GM12878 (cell line): ENCODE results near the gene LIMD2. TPM values are rescaled to one million over a fixed set of nuclear protein-coding genes. Genes with fewer than 3 reads are reported as not detected.

Source experiments
- ATF7 ChIP-seq: fragments of 450-650 bp; IDR thresholded peaks from 2 replicates; pipeline ENCODE4 v1.6.1; 2016; ENCODE audit warnings: low read depth, mild to moderate bottlenecking
- BHLHE40 ChIP-seq, 2 experiments: fragments of 450-650 bp in 1 of 2; IDR thresholded peaks; 2 replicates each; pipeline ENCODE4 v1.6.1; 2011 to 2017; ENCODE audit warnings: low read depth in 2 of 2, borderline replicate concordance in 1 of 2, improper control_type of control experiment in 1 of 2, low read length in 1 of 2, mild to moderate bottlenecking in 1 of 2
- CHD2 ChIP-seq: IDR thresholded peaks from 2 replicates; pipeline ENCODE4 v1.6.1; 2011; ENCODE audit warnings: low read depth, low read length, improper control_type of control experiment, borderline replicate concordance
- GATAD2B ChIP-seq: fragments of 450-650 bp; conservative IDR thresholded peaks from 2 replicates; pipeline ENCODE4 v1.6.1; 2017; ENCODE audit warnings: low read depth, mild to moderate bottlenecking, moderate library complexity
- HCFC1 ChIP-seq: fragments of 150-350 bp; IDR thresholded peaks from 2 replicates; pipeline ENCODE4 v1.6.1; 2014; ENCODE audit warnings: low read length
- KAT2A ChIP-seq: conservative IDR thresholded peaks from 2 replicates; pipeline ENCODE4 v1.6.1; 2011; ENCODE audit warnings: low read depth, low read length; ENCODE audit not compliant: control insufficient read depth
- MEF2A ChIP-seq: IDR thresholded peaks from 2 replicates; pipeline ENCODE4 v1.6.1; 2011; ENCODE audit warnings: low read depth, mild to moderate bottlenecking, low read length, moderate library complexity; ENCODE audit not compliant: insufficient read depth
- MYB ChIP-seq: fragments of 150-350 bp; IDR thresholded peaks from 2 replicates; pipeline ENCODE4 v1.6.1; 2014; ENCODE audit warnings: mild to moderate bottlenecking, low read depth, low read length, borderline replicate concordance
- NFIC ChIP-seq: IDR thresholded peaks from 2 replicates; pipeline ENCODE4 v1.6.1; 2012; ENCODE audit warnings: low read depth, mild to moderate bottlenecking, inconsistent platforms, low read length, moderate library complexity
- PAX8 ChIP-seq: fragments of 450-650 bp; IDR thresholded peaks from 2 replicates; pipeline ENCODE4 v1.6.1; 2017; ENCODE audit warnings: mild to moderate bottlenecking, moderate library complexity
- POLR2A ChIP-seq: IDR thresholded peaks from 2 replicates; pipeline ENCODE4 v1.6.1; 2011; ENCODE audit warnings: low read depth, mild to moderate bottlenecking, low read length
- RAD21 ChIP-seq: IDR thresholded peaks from 2 replicates; pipeline ENCODE4 v1.6.1; 2011; ENCODE audit warnings: mild to moderate bottlenecking, low read depth, low read length, moderate library complexity; ENCODE audit not compliant: insufficient read depth
- RB1 ChIP-seq: fragments of 450-650 bp; formaldehyde crosslinking; IDR thresholded peaks from 2 replicates; pipeline ENCODE4 v1.6.1; 2017; ENCODE audit warnings: mild to moderate bottlenecking, borderline replicate concordance
- RELA ChIP-seq: fragments of 450-650 bp; IDR thresholded peaks from 2 replicates; pipeline ENCODE4 v1.8.0; 2014; ENCODE audit warnings: borderline replicate concordance; ENCODE audit not compliant: partially characterized antibody
- SRF ChIP-seq, 2 experiments: IDR thresholded peaks; 2 replicates each; pipeline ENCODE4 v1.6.1; 2011; ENCODE audit warnings: low read depth in 2 of 2, low read length in 2 of 2, mild to moderate bottlenecking in 1 of 2, moderate library complexity in 1 of 2
- ZBED1 ChIP-seq: IDR thresholded peaks from 2 replicates; pipeline ENCODE4 v1.6.1; 2016; ENCODE audit warnings: borderline replicate concordance
- ZNF207 ChIP-seq: fragments of 450-650 bp; IDR thresholded peaks from 2 replicates; pipeline ENCODE4 v1.6.1; 2014; ENCODE audit warnings: antibody characterized with exemption, mild to moderate bottlenecking, borderline replicate concordance
- polyA plus RNA-seq, 11 experiments: library from polyadenylated mRNA; depleted of rRNA in 4 of 11; unstranded in 6 of 11; stranded (reverse) in 5 of 11; fragments of >200 nt; fragmentation: Nextera tagmentation in 4 of 11; fragmentation: Illumina TruSeq in 1 of 11; extraction: Ambion mirVana in 4 of 11; extraction: Trizol in 1 of 11; gene quantifications; 1 replicate in 1 of 11; 2 replicates in 10 of 11; pipeline versions ENCODE4 v1.2.1 to v1.2.3, GENCODE V29; 2011 to 2016; ENCODE audit warnings: inconsistent platforms in 2 of 11, missing spikeins in 2 of 11, low read depth in 1 of 11
- total RNA-seq, 4 experiments: library from RNA; depleted of rRNA in 3 of 4; stranded (reverse); fragments of >200 nt in 3 of 4; fragmentation: Illumina TruSeq in 1 of 4; extraction: Trizol in 1 of 4; gene quantifications; 2 replicates each; pipeline versions ENCODE4 v1.2.1 to v1.2.3, GENCODE V29; 2013 to 2021
- TF ChIP-seq, protein P1 (sequence below): fragments of 450-650 bp; IDR thresholded peaks from 2 replicates; pipeline ENCODE4 v1.6.1; 2018; ENCODE audit warnings: mild to moderate bottlenecking, low read depth, moderate library complexity; ENCODE audit not compliant: partially characterized antibody
- TF ChIP-seq, protein P2 (sequence below): fragments of 450-650 bp; IDR thresholded peaks from 2 replicates; pipeline ENCODE4 v1.6.1; 2018; ENCODE audit warnings: borderline replicate concordance, mild to moderate bottlenecking; ENCODE audit not compliant: partially characterized antibody
- TF ChIP-seq, protein P3 (sequence below): fragments of 450-650 bp; IDR thresholded peaks from 2 replicates; pipeline ENCODE4 v1.6.1; 2017; ENCODE audit warnings: borderline replicate concordance
- TF ChIP-seq, protein P4 (sequence below): IDR thresholded peaks from 2 replicates; pipeline ENCODE4 v1.6.1; 2012; ENCODE audit warnings: low read depth, low read length, improper control_type of control experiment

LIMD2 gene
- total and polyA plus RNA-seq, 10 of the 15 experiments (the other 5 are each of a cell fraction or from before 2014, with no cell fraction given), result 1.1 to 339 (median 181) TPM

DNA sequence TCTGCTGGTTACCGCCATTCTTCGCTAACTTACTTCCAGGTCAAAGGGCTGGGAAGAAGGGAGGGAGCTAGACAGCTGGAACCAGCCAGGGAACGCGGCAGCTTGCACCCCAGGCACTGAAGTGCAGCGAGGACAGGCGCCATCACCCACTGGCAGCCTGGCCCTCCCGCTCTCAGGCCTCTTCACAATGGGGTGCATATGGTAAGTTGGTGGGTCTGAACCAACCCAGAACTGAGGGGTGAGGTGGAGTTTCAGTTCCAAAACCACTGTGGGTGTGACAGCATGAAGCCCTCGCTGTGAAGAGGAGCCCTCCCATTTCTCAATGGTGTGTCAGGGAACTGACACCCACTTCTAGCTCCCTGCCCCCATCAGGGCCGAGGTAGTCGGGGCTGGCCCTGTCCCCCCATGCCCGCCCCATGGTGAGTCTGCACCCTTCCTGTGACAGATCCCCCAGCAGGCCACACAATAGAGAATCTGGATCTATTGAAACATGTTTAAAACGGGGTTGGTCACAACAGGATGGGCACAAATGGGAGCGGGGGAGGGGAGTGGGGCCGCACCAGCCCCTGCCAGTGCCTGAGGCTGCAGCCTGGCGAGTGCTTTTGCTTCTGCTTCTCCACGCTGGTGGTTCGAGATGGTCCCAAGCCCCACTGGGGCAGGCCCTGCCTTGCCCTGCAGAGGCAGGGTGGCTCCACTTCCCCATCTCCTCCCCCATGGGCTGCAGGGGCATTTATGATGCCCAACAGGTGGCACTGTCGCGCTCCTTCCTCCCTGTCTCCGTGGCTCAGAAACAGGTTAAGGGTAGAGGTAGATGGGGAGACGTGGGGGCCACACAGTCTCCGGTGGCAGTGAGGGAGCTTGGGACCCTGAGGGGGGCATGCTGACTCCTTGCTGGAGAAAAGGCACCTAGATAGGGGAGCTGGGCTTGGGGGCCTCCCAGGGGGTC lies 2.3 kb downstream of the LIMD2 start (continued):
- TF ChIP-seq, protein P1, sequence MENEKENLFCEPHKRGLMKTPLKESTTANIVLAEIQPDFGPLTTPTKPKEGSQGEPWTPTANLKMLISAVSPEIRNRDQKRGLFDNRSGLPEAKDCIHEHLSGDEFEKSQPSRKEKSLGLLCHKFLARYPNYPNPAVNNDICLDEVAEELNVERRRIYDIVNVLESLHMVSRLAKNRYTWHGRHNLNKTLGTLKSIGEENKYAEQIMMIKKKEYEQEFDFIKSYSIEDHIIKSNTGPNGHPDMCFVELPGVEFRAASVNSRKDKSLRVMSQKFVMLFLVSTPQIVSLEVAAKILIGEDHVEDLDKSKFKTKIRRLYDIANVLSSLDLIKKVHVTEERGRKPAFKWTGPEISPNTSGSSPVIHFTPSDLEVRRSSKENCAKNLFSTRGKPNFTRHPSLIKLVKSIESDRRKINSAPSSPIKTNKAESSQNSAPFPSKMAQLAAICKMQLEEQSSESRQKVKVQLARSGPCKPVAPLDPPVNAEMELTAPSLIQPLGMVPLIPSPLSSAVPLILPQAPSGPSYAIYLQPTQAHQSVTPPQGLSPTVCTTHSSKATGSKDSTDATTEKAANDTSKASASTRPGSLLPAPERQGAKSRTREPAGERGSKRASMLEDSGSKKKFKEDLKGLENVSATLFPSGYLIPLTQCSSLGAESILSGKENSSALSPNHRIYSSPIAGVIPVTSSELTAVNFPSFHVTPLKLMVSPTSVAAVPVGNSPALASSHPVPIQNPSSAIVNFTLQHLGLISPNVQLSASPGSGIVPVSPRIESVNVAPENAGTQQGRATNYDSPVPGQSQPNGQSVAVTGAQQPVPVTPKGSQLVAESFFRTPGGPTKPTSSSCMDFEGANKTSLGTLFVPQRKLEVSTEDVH, result no peak
- no peak for TF ChIP-seq MYB
- TF ChIP-seq, protein P2, sequence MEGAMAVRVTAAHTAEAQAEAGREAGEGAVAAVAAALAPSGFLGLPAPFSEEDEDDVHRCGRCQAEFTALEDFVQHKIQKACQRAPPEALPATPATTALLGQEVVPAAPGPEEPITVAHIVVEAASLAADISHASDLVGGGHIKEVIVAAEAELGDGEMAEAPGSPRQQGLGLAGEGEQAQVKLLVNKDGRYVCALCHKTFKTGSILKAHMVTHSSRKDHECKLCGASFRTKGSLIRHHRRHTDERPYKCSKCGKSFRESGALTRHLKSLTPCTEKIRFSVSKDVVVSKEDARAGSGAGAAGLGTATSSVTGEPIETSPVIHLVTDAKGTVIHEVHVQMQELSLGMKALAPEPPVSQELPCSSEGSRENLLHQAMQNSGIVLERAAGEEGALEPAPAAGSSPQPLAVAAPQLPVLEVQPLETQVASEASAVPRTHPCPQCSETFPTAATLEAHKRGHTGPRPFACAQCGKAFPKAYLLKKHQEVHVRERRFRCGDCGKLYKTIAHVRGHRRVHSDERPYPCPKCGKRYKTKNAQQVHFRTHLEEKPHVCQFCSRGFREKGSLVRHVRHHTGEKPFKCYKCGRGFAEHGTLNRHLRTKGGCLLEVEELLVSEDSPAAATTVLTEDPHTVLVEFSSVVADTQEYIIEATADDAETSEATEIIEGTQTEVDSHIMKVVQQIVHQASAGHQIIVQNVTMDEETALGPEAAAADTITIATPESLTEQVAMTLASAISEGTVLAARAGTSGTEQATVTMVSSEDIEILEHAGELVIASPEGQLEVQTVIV, result no peak
- TF ChIP-seq RELA, result no peak
- TF ChIP-seq HCFC1, result no peak; the same call in 1 of the 2 replicates
- no peak for TF ChIP-seq PAX8
- no peak for TF ChIP-seq ZNF207
- TF ChIP-seq ZBED1, result peak; percentile 39; the same call in 1 of the 2 replicates
- TF ChIP-seq RB1, result no peak
- TF ChIP-seq POLR2A, result peak; percentile 70
- peak; percentile 44 for TF ChIP-seq RAD21
- TF ChIP-seq CHD2, result 0 out of 2 replicates have a peak, but pooled peaks have one; percentile 38
- TF ChIP-seq, protein P3, sequence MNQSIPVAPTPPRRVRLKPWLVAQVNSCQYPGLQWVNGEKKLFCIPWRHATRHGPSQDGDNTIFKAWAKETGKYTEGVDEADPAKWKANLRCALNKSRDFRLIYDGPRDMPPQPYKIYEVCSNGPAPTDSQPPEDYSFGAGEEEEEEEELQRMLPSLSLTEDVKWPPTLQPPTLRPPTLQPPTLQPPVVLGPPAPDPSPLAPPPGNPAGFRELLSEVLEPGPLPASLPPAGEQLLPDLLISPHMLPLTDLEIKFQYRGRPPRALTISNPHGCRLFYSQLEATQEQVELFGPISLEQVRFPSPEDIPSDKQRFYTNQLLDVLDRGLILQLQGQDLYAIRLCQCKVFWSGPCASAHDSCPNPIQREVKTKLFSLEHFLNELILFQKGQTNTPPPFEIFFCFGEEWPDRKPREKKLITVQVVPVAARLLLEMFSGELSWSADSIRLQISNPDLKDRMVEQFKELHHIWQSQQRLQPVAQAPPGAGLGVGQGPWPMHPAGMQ, result no peak
- peak; percentile 78 for TF ChIP-seq ATF7
- TF ChIP-seq, protein P4, sequence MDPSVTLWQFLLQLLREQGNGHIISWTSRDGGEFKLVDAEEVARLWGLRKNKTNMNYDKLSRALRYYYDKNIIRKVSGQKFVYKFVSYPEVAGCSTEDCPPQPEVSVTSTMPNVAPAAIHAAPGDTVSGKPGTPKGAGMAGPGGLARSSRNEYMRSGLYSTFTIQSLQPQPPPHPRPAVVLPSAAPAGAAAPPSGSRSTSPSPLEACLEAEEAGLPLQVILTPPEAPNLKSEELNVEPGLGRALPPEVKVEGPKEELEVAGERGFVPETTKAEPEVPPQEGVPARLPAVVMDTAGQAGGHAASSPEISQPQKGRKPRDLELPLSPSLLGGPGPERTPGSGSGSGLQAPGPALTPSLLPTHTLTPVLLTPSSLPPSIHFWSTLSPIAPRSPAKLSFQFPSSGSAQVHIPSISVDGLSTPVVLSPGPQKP, result 0 out of 2 replicates have a peak, but pooled peaks have one; percentile 17
- no peak for TF ChIP-seq NFIC
- TF ChIP-seq MEF2A, result no peak
- 0 out of 2 replicates have a peak, but pooled peaks have one; percentile 13 for TF ChIP-seq GATAD2B
- no peak for TF ChIP-seq SRF (IDR thresholded peaks at IDR 0.05; ENCODE audit: low read depth in 2 of 2, low read length in 2 of 2)
- TF ChIP-seq KAT2A, result no peak
- peak; percentile 14 to 46; a peak in 2 of 4 replicates for TF ChIP-seq BHLHE40 (IDR thresholded peaks at IDR 0.05; ENCODE audit: borderline replicate concordance in 1 of 2, low read depth in 2 of 2, low read length in 1 of 2)
